CD4-positive, alpha-beta T cell (primary cell): ENCODE measurements around the gene TMED7. TPM values are rescaled to one million over a fixed set of nuclear protein-coding genes. Genes with fewer than 3 reads are reported as not detected.
"Not testable (repeated sequence)": the region's sequence is repeated elsewhere in the genome, so short reads cannot be mapped to it uniquely, and the experiment has no call there.

Source experiments
- ATAC-seq: fragments of 200-7000 bp; cut with Tn5 transposase; one replicate; pipeline ENCODE4 v1.10.0; 2022; ENCODE audit warnings: mild to moderate bottlenecking; ENCODE audit not compliant: poor library complexity
- CTCF ChIA-PET: fragments of 350-600 bp; sonication (Branson Sonifier 250); formaldehyde crosslinking; loops from one replicate; lab custom pipeline; 2021; ENCODE audit warnings: antibody characterized with exemption, inconsistent platforms; lab: Charles Lee
- POLR2A ChIA-PET: fragments of 350-600 bp; sonication (Branson Sonifier 250); formaldehyde crosslinking; loops from one replicate; lab custom pipeline; 2021; ENCODE audit warnings: antibody characterized with exemption, inconsistent platforms; lab: Charles Lee
- DNase-seq, 14 experiments: peaks; one replicate each; pipeline ENCODE4 v3.0.0-alpha.2; 2013 to 2020; ENCODE audit warnings: mixed read lengths in 2 of 14
- H3K27ac ChIP-seq, 2 donors: one replicate each; pipeline versions ENCODE4 v1.5.1 to v1.7.0; 2013; ENCODE audit warnings: low read length in 2 of 2, low read depth in 1 of 2, mild to moderate bottlenecking in 1 of 2
- H3K27me3 ChIP-seq, 2 experiments: 1 replicate in 1 of 2; 2 replicates in 1 of 2; pipeline versions ENCODE4 v1.6.1 to v1.7.0; 2013; ENCODE audit warnings: low read length in 2 of 2, control low read depth in 1 of 2, mild to moderate bottlenecking in 1 of 2, moderate library complexity in 1 of 2; ENCODE audit not compliant: insufficient read depth in 2 of 2, control insufficient read depth in 1 of 2
- H3K36me3 ChIP-seq: one replicate; pipeline ENCODE4 v1.6.1; 2013; ENCODE audit warnings: low read length, control low read depth; ENCODE audit not compliant: insufficient read depth
- H3K4me1 ChIP-seq: one replicate; pipeline ENCODE4 v1.6.1; 2013; ENCODE audit warnings: low read length, control low read depth; ENCODE audit not compliant: insufficient read depth
- H3K4me3 ChIP-seq: one replicate; pipeline ENCODE4 v1.5.1; 2013; ENCODE audit warnings: mild to moderate bottlenecking, low read length, moderate library complexity
- H3K9me3 ChIP-seq, 2 experiments: 1 replicate in 1 of 2; 2 replicates in 1 of 2; pipeline versions ENCODE4 v1.6.1 to v1.7.0; 2013; ENCODE audit warnings: low read length in 2 of 2, mild to moderate bottlenecking in 2 of 2, control low read depth in 1 of 2, moderate library complexity in 1 of 2; ENCODE audit not compliant: control insufficient read depth in 1 of 2, insufficient read depth in 1 of 2
- H3K27ac Mint-ChIP-seq: one replicate; pipeline ENCODE4 v1.8.0; 2020; ENCODE audit warnings: mixed read lengths
- H3K27me3 Mint-ChIP-seq: one replicate; pipeline ENCODE4 v1.8.0; 2021; ENCODE audit warnings: mixed read lengths
- H3K36me3 Mint-ChIP-seq: one replicate; pipeline ENCODE4 v1.8.0; 2021; ENCODE audit warnings: low read depth, mixed read lengths
- H3K4me1 Mint-ChIP-seq: one replicate; pipeline ENCODE4 v1.8.0; 2021; ENCODE audit warnings: low read depth, mixed read lengths
- H3K4me3 Mint-ChIP-seq: one replicate; pipeline ENCODE4 v1.8.0; 2020; ENCODE audit warnings: mild to moderate bottlenecking, mixed read lengths
- H3K9me3 Mint-ChIP-seq: one replicate; pipeline ENCODE4 v1.8.0; 2020; ENCODE audit warnings: mixed read lengths
- CTCF ChIP-seq: fragments of 200-600 bp; IDR thresholded peaks from one replicate; pipeline ENCODE4 v1.8.0; 2022; ENCODE audit warnings: antibody characterized with exemption, mild to moderate bottlenecking
- intact Hi-C, 2 experiments: fragments of 100-400 bp; cut with DNase I in 1 of 2; cut with micrococcal nuclease in 1 of 2; formaldehyde crosslinking; loops; one replicate each; pipeline versions ENCODE4 v1.15.1 to v1.9.0; 2023 to 2025; cut with DNase I, micrococcal nuclease
- total RNA-seq, 174 experiments: library from RNA in 2 of 174; stranded (reverse) in 2 of 174; gene quantifications; one replicate each; pipeline ENCODE4 v1.2.3 and lab custom pipeline; 2021 to 2026

Gene TMED7
- total RNA-seq, 2 experiments from 2014 or later = 50.4 to 56.7 TPM

- ChIA-PET POLR2A (no interaction called here), CTCF (no interaction called here)
- TF ChIP-seq CTCF = no peak
- DNase-seq (no peak), ATAC-seq (no peak)
- intact Hi-C loops = no loop called here
- Histone ChIP-seq H3K27ac (no peak overlapping the region), H3K4me1 (no peaks in the 10 kb centered on the region), H3K4me3 (no peak overlapping the region), H3K36me3 (no peaks in the 10 kb centered on the region), H3K9me3 (no peaks in the 10 kb centered on the region), H3K27me3 (peaks cover 4 to 17% of the 10 kb centered on the region in 2 experiments)
- Mint-ChIP-seq H3K27me3 (peaks cover 30% of the 10 kb centered on the region), H3K27ac (no peak overlapping the region), H3K36me3 (no peaks in the 10 kb centered on the region), H3K4me1 (no peaks in the 10 kb centered on the region), H3K4me3 (no peak overlapping the region), H3K9me3 (no peaks in the 10 kb centered on the region)
Observed at GRCh38 chr5:115648056-115648455, 22.2 kb upstream of the TMED7 start.

- H3K36me3 ChIP-seq, H3K36me3 Mint-ChIP-seq, ATAC-seq, intact Hi-C loops, H3K4me1 Mint-ChIP-seq, H3K27ac Mint-ChIP-seq, CTCF ChIA-PET, H3K4me3 Mint-ChIP-seq, DNase-seq, H3K4me3 ChIP-seq, POLR2A ChIA-PET, H3K9me3 ChIP-seq, H3K27ac ChIP-seq, H3K9me3 Mint-ChIP-seq, H3K4me1 ChIP-seq: not testable (repeated sequence)
- H3K27me3 ChIP-seq = peaks cover 4 to 17% of the 10 kb centered on the region in 2 experiments
- peaks cover 35% of the 10 kb centered on the region for H3K27me3 Mint-ChIP-seq
Observed at GRCh38 chr5:115645386-115645785, 19.6 kb upstream of the TMED7 start.

- H3K27ac ChIP-seq = no peak overlapping the region
- Mint-ChIP-seq H3K36me3 (no peaks in the 10 kb centered on the region), H3K9me3 (no peaks in the 10 kb centered on the region), H3K4me1 (no peaks in the 10 kb centered on the region), H3K27me3 (peaks cover 35% of the 10 kb centered on the region), H3K4me3 (no peak overlapping the region), H3K27ac (no peak overlapping the region)
- DNase-seq (no peak), ATAC-seq (no peak)
- ChIA-PET CTCF (no interaction called here), POLR2A (no interaction called here)
- H3K4me1 ChIP-seq = no peaks in the 10 kb centered on the region
- no peaks in the 10 kb centered on the region for H3K9me3 ChIP-seq
- H3K36me3 ChIP-seq = no peaks in the 10 kb centered on the region
- no peak overlapping the region for H3K4me3 ChIP-seq
- TF ChIP-seq CTCF = no peak
- peaks cover 4 to 17% of the 10 kb centered on the region in 2 experiments for H3K27me3 ChIP-seq
- intact Hi-C loops = no loop called here
Observed at GRCh38 chr5:115644046-115644445, 18.2 kb upstream of the TMED7 start.

- intact Hi-C loops = no loop called here
- ATAC-seq (no peak), DNase-seq (no peak)
- Mint-ChIP-seq H3K4me3 (no peak overlapping the region), H3K27me3 (peaks cover 35% of the 10 kb centered on the region), H3K4me1 (no peaks in the 10 kb centered on the region), H3K9me3 (no peaks in the 10 kb centered on the region), H3K27ac (no peak overlapping the region), H3K36me3 (no peaks in the 10 kb centered on the region)
- no peaks in the 10 kb centered on the region for H3K36me3 ChIP-seq
- H3K4me3 ChIP-seq = no peak overlapping the region
- no peaks in the 10 kb centered on the region for H3K4me1 ChIP-seq
- POLR2A ChIA-PET = no interaction called here
- CTCF ChIA-PET = no interaction called here
- H3K27me3 ChIP-seq = peaks cover 4 to 17% of the 10 kb centered on the region in 2 experiments
- H3K9me3 ChIP-seq = no peaks in the 10 kb centered on the region
- H3K27ac ChIP-seq = no peak overlapping the region
- TF ChIP-seq CTCF = no peak
Observed at GRCh38 chr5:115641948-115642347, 16.1 kb upstream of the TMED7 start.
